Measurements from ENCODE around the gene SH3PXD2A. TPM values are rescaled to one million over a fixed set of nuclear protein-coding genes. Genes with fewer than 3 reads are reported as not detected.

SH3PXD2A gene
- total and polyA plus RNA-seq, 2 experiments from 2014 or later = 1.8 to 5.0 TPM

DNA sequence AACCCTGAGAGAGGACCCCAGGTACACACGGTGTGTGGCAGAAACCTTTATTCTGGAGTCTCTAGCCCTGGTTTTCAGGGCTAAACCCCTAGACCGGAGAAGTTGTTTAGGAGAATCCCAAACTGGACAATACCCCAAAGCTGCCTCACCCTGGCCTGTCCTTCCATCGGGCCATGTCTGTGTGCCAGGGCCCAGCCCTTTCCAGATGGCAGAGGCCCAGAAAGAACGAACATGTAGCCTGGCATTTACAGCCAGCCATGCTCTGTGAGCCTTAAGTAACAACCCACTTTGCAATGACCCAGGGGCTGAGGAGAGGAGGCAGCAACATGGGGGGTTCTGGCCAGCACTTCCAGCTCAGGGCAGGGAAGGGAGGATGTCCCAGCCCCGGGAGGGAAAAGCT, 219.8 kb downstream of the SH3PXD2A start:
- no peaks in the 10 kb centered on the region for H3K9me3 Mint-ChIP-seq
- Histone ChIP-seq H3K36me3 (ENCODE audit: insufficient read depth) (no peaks in the 10 kb centered on the region), H2AFZ (no peak overlapping the region), H3K79me2 (replicated peaks; ENCODE audit: insufficient read depth) (no peaks in the 10 kb centered on the region), H3F3A (replicated peaks; ENCODE audit: low read depth) (0 out of 2 replicates have a peak, but pooled peaks cover 5% of the 10 kb centered on the region), H4K20me1 (replicated peaks; ENCODE audit: insufficient read depth) (no peaks in the 10 kb centered on the region), H3K9me2 (ENCODE audit: insufficient read depth) (no peaks in the 10 kb centered on the region), H3K4me2 (no peak overlapping the region), H3K4me3 (no peak overlapping the region), H3K27me3 (ENCODE audit: insufficient read depth) (no peaks in the 10 kb centered on the region), H3K27ac (ENCODE audit: low read depth) (no peak overlapping the region), H3K4me1 (ENCODE audit: insufficient read depth) (peaks cover 29% of the 10 kb centered on the region)
- no peak overlapping the region for H3K4me3 Mint-ChIP-seq
- H3K36me3 Mint-ChIP-seq (ENCODE audit: low read depth) = no peaks in the 10 kb centered on the region
- H3K27ac Mint-ChIP-seq = 0 out of 2 replicates have a peak overlapping the region, but pooled peaks have one; percentile 31
- no peak for ATAC-seq
- H3K4me1 Mint-ChIP-seq = peaks cover 47% of the 10 kb centered on the region
- H3K27me3 Mint-ChIP-seq (ENCODE audit: insufficient read depth, low read depth, poor library complexity) = peaks cover 13% of the 10 kb centered on the region
- DNase-seq (ENCODE audit: low spot score) = no peak
- TF ChIP-seq, protein P1, sequence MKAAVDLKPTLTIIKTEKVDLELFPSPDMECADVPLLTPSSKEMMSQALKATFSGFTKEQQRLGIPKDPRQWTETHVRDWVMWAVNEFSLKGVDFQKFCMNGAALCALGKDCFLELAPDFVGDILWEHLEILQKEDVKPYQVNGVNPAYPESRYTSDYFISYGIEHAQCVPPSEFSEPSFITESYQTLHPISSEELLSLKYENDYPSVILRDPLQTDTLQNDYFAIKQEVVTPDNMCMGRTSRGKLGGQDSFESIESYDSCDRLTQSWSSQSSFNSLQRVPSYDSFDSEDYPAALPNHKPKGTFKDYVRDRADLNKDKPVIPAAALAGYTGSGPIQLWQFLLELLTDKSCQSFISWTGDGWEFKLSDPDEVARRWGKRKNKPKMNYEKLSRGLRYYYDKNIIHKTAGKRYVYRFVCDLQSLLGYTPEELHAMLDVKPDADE (IDR thresholded peaks at IDR 0.05) = no peak
- no peak for TF ChIP-seq EZH2phosphoT487 (IDR thresholded peaks at IDR 0.05; ENCODE audit: unreplicated experiment)

DNA sequence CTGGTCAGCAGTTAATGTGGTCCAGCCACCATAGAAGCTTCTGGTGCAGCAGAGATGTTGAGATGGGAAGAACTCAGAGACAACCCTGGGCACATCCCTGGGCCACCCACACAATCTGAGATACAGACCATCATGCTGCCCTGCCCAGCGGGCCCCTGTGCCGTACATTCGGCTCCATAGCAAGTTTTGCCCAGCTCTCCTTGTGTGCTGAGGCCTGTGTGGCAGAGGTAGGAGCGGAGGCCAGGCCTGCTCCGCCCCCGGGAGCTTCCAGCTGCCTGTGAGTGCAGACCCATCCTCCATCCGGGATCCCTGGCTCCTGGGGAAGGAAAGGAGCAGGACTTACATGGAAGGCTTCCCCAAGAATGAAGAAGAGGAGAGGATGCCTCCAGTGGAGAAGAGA, 221.5 kb downstream of the SH3PXD2A start:
- no peak overlapping the region for H3K27ac Mint-ChIP-seq
- no peak for ATAC-seq
- no peak for DNase-seq (ENCODE audit: low spot score)
- no peaks in the 10 kb centered on the region for H3K9me3 Mint-ChIP-seq
- H3K27me3 Mint-ChIP-seq (ENCODE audit: insufficient read depth, low read depth, poor library complexity) = peaks cover 13% of the 10 kb centered on the region
- H3K27ac ChIP-seq (ENCODE audit: low read depth) = no peak overlapping the region
- 0 out of 2 replicates have a peak, but pooled peaks cover 5% of the 10 kb centered on the region for H3F3A ChIP-seq (replicated peaks; ENCODE audit: low read depth)
- no peak overlapping the region for H2AFZ ChIP-seq
- peaks cover 42% of the 10 kb centered on the region for H3K4me1 Mint-ChIP-seq
- H3K4me3 ChIP-seq = no peak overlapping the region
- H3K27me3 ChIP-seq (ENCODE audit: insufficient read depth) = no peaks in the 10 kb centered on the region
- H3K4me2 ChIP-seq = no peak overlapping the region
- no peaks in the 10 kb centered on the region for H4K20me1 ChIP-seq (replicated peaks; ENCODE audit: insufficient read depth)
- H3K4me1 ChIP-seq (ENCODE audit: insufficient read depth) = peaks cover 29% of the 10 kb centered on the region
- no peaks in the 10 kb centered on the region for H3K79me2 ChIP-seq (replicated peaks; ENCODE audit: insufficient read depth)
- no peaks in the 10 kb centered on the region for H3K36me3 ChIP-seq (ENCODE audit: insufficient read depth)
- no peaks in the 10 kb centered on the region for H3K36me3 Mint-ChIP-seq (ENCODE audit: low read depth)
- no peaks in the 10 kb centered on the region for H3K9me2 ChIP-seq (ENCODE audit: insufficient read depth)
- no peak overlapping the region for H3K4me3 Mint-ChIP-seq
- TF ChIP-seq STAT1 (IDR thresholded peaks at IDR 0.05; ENCODE audit: unreplicated experiment) (no peak), JUNB (IDR thresholded peaks at IDR 0.05; ENCODE audit: unreplicated experiment) (no peak), ZNF114 (CRISPR knock-in tag; IDR thresholded peaks at IDR 0.05) (no peak), ZNF331 (CRISPR knock-in tag; IDR thresholded peaks at IDR 0.05; ENCODE audit: low read depth) (no peak), EZH2 (IDR thresholded peaks at IDR 0.05; ENCODE audit: low read depth, unreplicated experiment) (no peak), EZH2phosphoT487 (IDR thresholded peaks at IDR 0.05; ENCODE audit: unreplicated experiment) (no peak), NANOG (IDR thresholded peaks at IDR 0.05; ENCODE audit: borderline replicate concordance) (no peak)
- TF ChIP-seq, protein P2, sequence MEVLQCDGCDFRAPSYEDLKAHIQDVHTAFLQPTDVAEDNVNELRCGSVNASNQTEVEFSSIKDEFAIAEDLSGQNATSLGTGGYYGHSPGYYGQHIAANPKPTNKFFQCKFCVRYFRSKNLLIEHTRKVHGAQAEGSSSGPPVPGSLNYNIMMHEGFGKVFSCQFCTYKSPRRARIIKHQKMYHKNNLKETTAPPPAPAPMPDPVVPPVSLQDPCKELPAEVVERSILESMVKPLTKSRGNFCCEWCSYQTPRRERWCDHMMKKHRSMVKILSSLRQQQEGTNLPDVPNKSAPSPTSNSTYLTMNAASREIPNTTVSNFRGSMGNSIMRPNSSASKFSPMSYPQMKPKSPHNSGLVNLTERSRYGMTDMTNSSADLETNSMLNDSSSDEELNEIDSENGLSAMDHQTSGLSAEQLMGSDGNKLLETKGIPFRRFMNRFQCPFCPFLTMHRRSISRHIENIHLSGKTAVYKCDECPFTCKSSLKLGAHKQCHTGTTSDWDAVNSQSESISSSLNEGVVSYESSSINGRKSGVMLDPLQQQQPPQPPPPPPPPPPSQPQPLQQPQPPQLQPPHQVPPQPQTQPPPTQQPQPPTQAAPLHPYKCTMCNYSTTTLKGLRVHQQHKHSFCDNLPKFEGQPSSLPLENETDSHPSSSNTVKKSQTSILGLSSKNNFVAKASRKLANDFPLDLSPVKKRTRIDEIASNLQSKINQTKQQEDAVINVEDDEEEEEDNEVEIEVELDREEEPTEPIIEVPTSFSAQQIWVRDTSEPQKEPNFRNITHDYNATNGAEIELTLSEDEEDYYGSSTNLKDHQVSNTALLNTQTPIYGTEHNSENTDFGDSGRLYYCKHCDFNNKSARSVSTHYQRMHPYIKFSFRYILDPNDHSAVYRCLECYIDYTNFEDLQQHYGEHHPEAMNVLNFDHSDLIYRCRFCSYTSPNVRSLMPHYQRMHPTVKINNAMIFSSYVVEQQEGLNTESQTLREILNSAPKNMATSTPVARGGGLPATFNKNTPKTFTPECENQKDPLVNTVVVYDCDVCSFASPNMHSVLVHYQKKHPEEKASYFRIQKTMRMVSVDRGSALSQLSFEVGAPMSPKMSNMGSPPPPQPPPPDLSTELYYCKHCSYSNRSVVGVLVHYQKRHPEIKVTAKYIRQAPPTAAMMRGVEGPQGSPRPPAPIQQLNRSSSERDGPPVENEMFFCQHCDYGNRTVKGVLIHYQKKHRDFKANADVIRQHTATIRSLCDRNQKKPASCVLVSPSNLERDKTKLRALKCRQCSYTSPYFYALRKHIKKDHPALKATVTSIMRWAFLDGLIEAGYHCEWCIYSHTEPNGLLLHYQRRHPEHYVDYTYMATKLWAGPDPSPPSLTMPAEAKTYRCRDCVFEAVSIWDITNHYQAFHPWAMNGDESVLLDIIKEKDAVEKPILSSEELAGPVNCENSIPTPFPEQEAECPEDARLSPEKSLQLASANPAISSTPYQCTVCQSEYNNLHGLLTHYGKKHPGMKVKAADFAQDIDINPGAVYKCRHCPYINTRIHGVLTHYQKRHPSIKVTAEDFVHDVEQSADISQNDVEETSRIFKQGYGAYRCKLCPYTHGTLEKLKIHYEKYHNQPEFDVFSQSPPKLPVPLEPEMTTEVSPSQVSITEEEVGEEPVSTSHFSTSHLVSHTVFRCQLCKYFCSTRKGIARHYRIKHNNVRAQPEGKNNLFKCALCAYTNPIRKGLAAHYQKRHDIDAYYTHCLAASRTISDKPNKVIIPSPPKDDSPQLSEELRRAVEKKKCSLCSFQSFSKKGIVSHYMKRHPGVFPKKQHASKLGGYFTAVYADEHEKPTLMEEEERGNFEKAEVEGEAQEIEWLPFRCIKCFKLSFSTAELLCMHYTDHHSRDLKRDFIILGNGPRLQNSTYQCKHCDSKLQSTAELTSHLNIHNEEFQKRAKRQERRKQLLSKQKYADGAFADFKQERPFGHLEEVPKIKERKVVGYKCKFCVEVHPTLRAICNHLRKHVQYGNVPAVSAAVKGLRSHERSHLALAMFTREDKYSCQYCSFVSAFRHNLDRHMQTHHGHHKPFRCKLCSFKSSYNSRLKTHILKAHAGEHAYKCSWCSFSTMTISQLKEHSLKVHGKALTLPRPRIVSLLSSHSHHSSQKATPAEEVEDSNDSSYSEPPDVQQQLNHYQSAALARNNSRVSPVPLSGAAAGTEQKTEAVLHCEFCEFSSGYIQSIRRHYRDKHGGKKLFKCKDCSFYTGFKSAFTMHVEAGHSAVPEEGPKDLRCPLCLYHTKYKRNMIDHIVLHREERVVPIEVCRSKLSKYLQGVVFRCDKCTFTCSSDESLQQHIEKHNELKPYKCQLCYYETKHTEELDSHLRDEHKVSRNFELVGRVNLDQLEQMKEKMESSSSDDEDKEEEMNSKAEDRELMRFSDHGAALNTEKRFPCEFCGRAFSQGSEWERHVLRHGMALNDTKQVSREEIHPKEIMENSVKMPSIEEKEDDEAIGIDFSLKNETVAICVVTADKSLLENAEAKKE (CRISPR knock-in tag; IDR thresholded peaks at IDR 0.05) = no peak
- TF ChIP-seq, protein P3, sequence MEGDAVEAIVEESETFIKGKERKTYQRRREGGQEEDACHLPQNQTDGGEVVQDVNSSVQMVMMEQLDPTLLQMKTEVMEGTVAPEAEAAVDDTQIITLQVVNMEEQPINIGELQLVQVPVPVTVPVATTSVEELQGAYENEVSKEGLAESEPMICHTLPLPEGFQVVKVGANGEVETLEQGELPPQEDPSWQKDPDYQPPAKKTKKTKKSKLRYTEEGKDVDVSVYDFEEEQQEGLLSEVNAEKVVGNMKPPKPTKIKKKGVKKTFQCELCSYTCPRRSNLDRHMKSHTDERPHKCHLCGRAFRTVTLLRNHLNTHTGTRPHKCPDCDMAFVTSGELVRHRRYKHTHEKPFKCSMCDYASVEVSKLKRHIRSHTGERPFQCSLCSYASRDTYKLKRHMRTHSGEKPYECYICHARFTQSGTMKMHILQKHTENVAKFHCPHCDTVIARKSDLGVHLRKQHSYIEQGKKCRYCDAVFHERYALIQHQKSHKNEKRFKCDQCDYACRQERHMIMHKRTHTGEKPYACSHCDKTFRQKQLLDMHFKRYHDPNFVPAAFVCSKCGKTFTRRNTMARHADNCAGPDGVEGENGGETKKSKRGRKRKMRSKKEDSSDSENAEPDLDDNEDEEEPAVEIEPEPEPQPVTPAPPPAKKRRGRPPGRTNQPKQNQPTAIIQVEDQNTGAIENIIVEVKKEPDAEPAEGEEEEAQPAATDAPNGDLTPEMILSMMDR (conservative IDR thresholded peaks at IDR 0.05; ENCODE audit: low read depth in 2 of 2) = no peak
- TF ChIP-seq, protein P1 (IDR thresholded peaks at IDR 0.05) = no peak
